HepG2 (cell line): ENCODE results near the gene SRD5A1.

ENCODE experiments used
- MYC ChIP-seq: sonication (generic); formaldehyde crosslinking; IDR thresholded peaks from 2 replicates; pipeline ENCODE4 v1.9.0; 2021; ENCODE audit warnings: missing genetic modification reagents, borderline replicate concordance
- PRDM10 ChIP-seq: sonication (generic); formaldehyde crosslinking; IDR thresholded peaks from 2 replicates; pipeline ENCODE4 v1.4.0; 2020; ENCODE audit warnings: low read depth, missing genetic modification reagents
- ZNF746 ChIP-seq: sonication (generic); formaldehyde crosslinking; IDR thresholded peaks from 2 replicates; pipeline ENCODE4 v1.8.0; 2022; ENCODE audit warnings: mild to moderate bottlenecking, missing genetic modification reagents

DNA sequence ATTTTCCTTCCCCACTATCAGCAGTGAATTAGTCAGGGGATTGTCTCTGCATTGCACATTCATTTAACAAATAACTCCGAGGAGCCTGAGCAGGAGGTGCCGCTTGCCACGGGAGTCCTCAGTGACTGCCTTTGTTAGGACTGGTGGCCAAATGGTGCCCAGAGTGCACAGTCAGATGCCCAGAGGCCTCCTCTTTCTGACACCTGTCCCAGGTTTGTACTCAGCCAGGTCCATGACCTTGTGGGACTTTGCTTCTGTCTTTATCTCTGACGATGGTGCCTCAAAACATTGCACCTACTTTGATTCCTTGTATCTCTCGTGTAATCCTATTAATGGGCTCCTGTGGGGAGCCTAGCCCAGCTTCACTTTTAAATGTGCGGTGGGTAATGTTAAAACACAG, 4.3 kb downstream of the SRD5A1 start:
- TF ChIP-seq PRDM10 (no peak), MYC (CRISPR knock-in tag) (no peak), ZNF746 (CRISPR knock-in tag) (no peak)
